ENCODE measurements around the gene ZBP1. TPM values are rescaled to one million over a fixed set of nuclear protein-coding genes. Genes with fewer than 3 reads are reported as not detected.

Gene ZBP1
- not detected for total RNA-seq

GRCh38 chr20:57620274-57620990 lies at the start of gene ZBP1:
TSS of gene ZBP1 (minus strand) at chr20:57620426. CDS start at chr20:57620295, 131 bp downstream.

GRCh38 chr20:57560554-57561355 lies 59.5 kb downstream of the ZBP1 start, which contains the start of gene PCK1:
TSS of gene PCK1 (plus strand) at chr20:57561110. CDS start at chr20:57561412, 302 bp downstream.

Other genes starting within 250 kb of the ZBP1 start
- gene RBM38, start 229.0 kb downstream of the ZBP1 start, total RNA-seq, result 35.7 TPM
- 0.27 TPM for gene CTCFL, start 95.3 kb downstream of the ZBP1 start, total RNA-seq
- gene PCK1, start 59.3 kb downstream of the ZBP1 start, total RNA-seq, result 2.4 TPM
- 43.1 TPM for gene PMEPA1, start 89.6 kb upstream of the ZBP1 start, total RNA-seq

All from camera-type eye (tissue), 1 donor.